Activated naive CD4-positive, alpha-beta T cell treated with anti-CD3 and anti-CD28 coated beads for 36 hours (primary cell): Measurements from ENCODE around the gene ARNT2. TPM values are rescaled to one million over a fixed set of nuclear protein-coding genes. Genes with fewer than 3 reads are reported as not detected.
"Not testable (repeated sequence)": the region's sequence is repeated elsewhere in the genome, so short reads cannot be mapped to it uniquely, and the experiment has no call there.

Experiments used
- CTCF ChIA-PET: fragments of 350-600 bp; sonication (Branson Sonifier 250); formaldehyde crosslinking; loops from one replicate; lab custom pipeline; 2021; ENCODE audit warnings: antibody characterized with exemption; lab: Charles Lee
- DNase-seq: peaks from one replicate; pipeline ENCODE4 v3.0.0-alpha.2; 2020
- H3K27ac Mint-ChIP-seq: one replicate; pipeline ENCODE4 v1.8.0; 2021; ENCODE audit warnings: mild to moderate bottlenecking, mixed read lengths
- H3K27me3 Mint-ChIP-seq: one replicate; pipeline ENCODE4 v1.8.0; 2021; ENCODE audit warnings: low read depth, mixed read lengths
- H3K36me3 Mint-ChIP-seq: one replicate; pipeline ENCODE4 v1.8.0; 2021; ENCODE audit warnings: low read depth, mixed read lengths
- H3K4me1 Mint-ChIP-seq: one replicate; pipeline ENCODE4 v1.8.0; 2021; ENCODE audit warnings: low read depth, mixed read lengths
- H3K4me3 Mint-ChIP-seq: one replicate; pipeline ENCODE4 v1.8.0; 2021; ENCODE audit warnings: mild to moderate bottlenecking, moderate library complexity, mixed read lengths
- H3K9me3 Mint-ChIP-seq: one replicate; pipeline ENCODE4 v1.8.0; 2021; ENCODE audit warnings: mixed read lengths
- intact Hi-C: fragments of 100-400 bp; cut with micrococcal nuclease; formaldehyde crosslinking; loops from one replicate; pipeline ENCODE4 v1.15.1; 2023
- total RNA-seq, 2 experiments: library from RNA; stranded (reverse); gene quantifications; one replicate each; pipeline ENCODE4 v1.2.3, GENCODE V29; 2021

Gene ARNT2
- total RNA-seq, 2 experiments from 2014 or later = 0.14 TPM; not detected in 1

DNA sequence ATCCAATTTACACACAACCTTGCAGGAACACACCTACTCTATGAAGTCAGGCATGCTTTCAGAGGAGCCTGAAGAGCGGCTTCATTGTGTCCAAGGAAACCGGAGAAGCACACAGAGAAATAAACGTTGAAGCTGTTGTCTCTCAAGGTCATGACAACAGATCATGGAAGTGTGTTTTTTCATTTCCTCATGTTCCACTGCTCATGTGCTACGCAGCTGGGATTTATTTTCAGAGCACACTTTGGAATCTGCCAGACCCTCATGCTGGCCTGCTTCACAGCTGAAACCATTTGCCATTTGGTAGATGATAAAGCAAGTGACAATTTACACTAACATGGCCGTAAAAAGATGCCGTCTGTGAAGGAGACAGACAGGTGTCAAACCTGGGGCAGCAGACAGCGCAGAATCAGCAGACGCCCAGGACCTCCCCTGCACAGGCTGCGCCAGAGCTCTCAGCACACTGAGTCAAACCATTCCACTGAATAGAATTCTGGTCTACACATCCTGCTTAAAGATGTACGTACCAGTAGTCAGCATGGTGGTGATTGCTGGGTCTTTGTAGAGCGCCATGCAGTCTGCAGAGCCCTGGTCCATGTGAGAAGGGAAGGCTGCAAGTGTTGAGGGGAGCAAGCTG lies 99.3 kb downstream of the ARNT2 start:
- intact Hi-C loops = no loop called here
- CTCF ChIA-PET = no interaction called here
- Mint-ChIP-seq H3K4me3 (no peak overlapping the region), H3K9me3 (no peaks in the 10 kb centered on the region), H3K36me3 (no peaks in the 10 kb centered on the region), H3K4me1 (no peaks in the 10 kb centered on the region), H3K27ac (no peak overlapping the region), H3K27me3 (peaks cover 3% of the 10 kb centered on the region)
- no peak for DNase-seq

DNA sequence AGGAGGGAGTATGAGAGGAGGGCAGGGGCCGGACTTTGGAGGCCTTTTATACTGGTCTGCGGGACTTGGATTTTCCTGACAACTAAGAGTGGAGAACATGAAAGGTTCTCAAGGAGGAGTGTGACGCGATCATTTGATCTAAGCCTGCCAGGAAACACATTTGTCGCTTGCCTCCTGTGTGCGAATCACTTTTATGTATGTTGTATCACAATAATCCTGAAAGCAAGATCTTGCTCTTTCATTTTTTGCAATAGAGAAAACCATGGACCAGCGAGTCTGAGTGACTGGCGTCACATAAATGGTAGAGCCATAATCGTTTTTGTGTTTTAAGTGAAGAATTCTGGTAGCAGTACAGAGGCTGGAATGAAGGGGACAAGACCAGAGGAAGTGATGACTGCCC lies 100.7 kb downstream of the ARNT2 start:
- DNase-seq = no peak
- Mint-ChIP-seq H3K27me3 (peaks cover 3% of the 10 kb centered on the region), H3K9me3 (no peaks in the 10 kb centered on the region), H3K36me3 (no peaks in the 10 kb centered on the region), H3K4me1 (peaks cover 6% of the 10 kb centered on the region), H3K4me3 (no peak overlapping the region), H3K27ac (no peak overlapping the region)
- CTCF ChIA-PET = no interaction called here
- intact Hi-C loops = no loop called here

DNA sequence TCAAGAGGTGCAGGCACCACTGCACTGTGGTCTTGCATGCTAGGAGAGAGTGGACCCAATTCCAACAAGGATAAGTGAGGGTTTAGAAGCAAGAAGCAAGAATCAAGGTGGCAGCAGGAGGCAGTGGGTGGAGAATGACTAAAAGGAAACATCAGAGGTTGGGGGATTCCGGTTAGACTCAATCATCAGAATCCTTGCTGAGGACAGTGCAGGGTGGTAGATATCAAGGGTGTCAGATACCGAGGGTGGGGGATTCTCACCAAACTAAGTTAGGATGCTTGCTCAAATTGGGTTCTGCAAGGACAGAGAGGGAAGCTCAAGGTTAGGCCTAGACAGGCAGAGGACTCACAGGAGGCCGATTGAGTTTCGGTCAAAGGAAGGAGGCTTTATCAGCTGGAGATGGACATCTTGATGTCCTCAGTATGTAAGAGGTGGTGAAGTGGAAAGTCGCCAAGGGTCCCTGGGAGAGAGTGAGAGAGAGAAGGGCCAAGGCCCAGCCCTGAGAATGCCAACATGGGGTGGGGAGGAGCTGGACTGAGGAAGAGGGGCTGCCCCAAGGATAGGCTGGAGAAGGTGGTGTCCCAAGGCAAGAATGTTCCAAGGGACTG lies 102.2 kb downstream of the ARNT2 start:
- CTCF ChIA-PET = no interaction called here
- Mint-ChIP-seq H3K27me3 (peaks cover 3% of the 10 kb centered on the region), H3K9me3 (no peaks in the 10 kb centered on the region), H3K36me3 (no peaks in the 10 kb centered on the region), H3K4me1 (peaks cover 7% of the 10 kb centered on the region), H3K27ac (no peak overlapping the region), H3K4me3 (no peak overlapping the region)
- intact Hi-C loops = no loop called here
- DNase-seq = no peak

DNA sequence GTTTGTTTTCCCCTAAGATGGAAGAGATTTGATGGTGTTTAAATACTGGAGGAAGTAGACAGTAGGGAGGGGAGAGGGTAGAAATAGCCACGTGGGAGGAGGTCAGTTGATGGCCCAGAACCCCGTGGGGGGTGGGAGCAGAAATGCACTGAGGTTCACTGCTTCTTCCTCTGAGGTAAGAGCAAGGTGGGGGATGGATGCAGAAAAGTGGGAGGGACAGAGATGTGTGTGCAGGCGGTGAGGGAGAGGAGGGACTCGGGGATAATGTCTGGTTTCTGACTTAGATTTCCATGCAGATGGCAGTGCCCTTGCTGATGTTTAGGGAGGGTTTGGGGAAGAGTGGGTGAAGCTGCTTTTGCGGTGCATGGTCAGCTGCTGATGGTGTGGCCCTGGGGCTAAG lies 102.9 kb downstream of the ARNT2 start:
- no peaks in the 10 kb centered on the region for H3K36me3 Mint-ChIP-seq
- H3K4me3 Mint-ChIP-seq = no peak overlapping the region
- H3K9me3 Mint-ChIP-seq = no peaks in the 10 kb centered on the region
- H3K27ac Mint-ChIP-seq = no peak overlapping the region
- H3K27me3 Mint-ChIP-seq = peaks cover 3% of the 10 kb centered on the region
- intact Hi-C loops = no loop called here
- no peak for DNase-seq
- CTCF ChIA-PET = no interaction called here
- peaks cover 7% of the 10 kb centered on the region for H3K4me1 Mint-ChIP-seq

DNA sequence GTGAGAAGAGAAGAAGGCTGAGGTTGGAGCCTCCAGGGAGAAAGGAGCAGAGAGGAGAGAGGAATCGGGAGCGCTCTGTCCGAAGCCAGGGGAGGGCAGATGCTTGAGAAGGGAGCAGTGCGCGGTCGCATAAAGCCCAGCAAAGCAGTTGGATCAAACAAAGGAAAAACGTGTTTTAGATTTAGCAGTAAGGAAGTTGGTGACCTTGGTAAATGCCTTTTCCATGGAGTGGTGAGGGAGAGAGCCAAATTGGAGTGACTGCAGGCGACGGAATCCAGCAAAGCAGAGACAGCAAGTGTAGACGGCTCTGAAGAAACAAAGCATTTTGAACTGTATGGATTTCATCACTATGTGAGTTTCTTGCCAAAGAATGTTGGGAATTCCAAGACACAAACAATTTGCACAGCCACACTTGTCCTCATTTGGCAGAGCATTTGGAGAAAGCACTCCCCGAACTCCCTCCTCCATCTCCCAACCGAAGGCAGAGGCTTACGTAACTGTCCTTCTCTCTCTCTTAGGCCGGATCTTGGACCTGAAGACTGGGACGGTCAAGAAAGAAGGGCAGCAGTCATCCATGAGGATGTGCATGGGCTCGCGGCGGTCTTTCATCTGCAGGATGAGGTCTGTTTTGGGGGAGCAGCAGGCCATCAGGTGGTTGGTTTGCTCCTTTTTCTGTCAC lies 103.6 kb downstream of the ARNT2 start:
- intact Hi-C loops = no loop called here
- CTCF ChIA-PET = no interaction called here
- no peak overlapping the region for H3K4me3 Mint-ChIP-seq
- DNase-seq = no peak
- H3K9me3 Mint-ChIP-seq = no peaks in the 10 kb centered on the region
- H3K4me1 Mint-ChIP-seq = peaks cover 7% of the 10 kb centered on the region
- no peaks in the 10 kb centered on the region for H3K27me3 Mint-ChIP-seq
- H3K36me3 Mint-ChIP-seq = no peaks in the 10 kb centered on the region
- H3K27ac Mint-ChIP-seq = no peak overlapping the region

DNA sequence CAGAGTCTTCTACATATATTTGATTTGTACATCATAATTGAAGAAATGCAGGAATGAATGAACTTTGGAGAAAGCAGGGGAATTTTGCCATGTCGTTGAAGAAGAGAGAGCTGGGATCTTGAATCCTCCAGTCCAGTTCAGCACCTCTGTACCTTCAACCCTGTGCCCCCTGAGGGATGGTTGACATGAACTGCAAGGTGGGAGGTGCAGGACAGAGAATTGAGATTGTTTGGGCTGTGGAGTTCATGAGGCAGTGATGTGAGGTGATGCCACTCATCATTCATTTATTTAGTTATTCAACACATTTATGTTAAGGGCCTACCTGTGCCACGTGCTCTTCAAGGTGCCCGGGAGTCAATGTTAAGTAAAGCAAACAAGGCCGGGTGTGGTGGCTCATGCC lies 104.6 kb downstream of the ARNT2 start:
- H3K36me3 Mint-ChIP-seq = no peaks in the 10 kb centered on the region
- intact Hi-C loops = no loop called here
- CTCF ChIA-PET = no interaction called here
- H3K4me3 Mint-ChIP-seq = no peak overlapping the region
- H3K27ac Mint-ChIP-seq = no peak overlapping the region
- H3K9me3 Mint-ChIP-seq = no peaks in the 10 kb centered on the region
- no peak for DNase-seq
- no peaks in the 10 kb centered on the region for H3K27me3 Mint-ChIP-seq
- peaks cover 7% of the 10 kb centered on the region for H3K4me1 Mint-ChIP-seq

DNA sequence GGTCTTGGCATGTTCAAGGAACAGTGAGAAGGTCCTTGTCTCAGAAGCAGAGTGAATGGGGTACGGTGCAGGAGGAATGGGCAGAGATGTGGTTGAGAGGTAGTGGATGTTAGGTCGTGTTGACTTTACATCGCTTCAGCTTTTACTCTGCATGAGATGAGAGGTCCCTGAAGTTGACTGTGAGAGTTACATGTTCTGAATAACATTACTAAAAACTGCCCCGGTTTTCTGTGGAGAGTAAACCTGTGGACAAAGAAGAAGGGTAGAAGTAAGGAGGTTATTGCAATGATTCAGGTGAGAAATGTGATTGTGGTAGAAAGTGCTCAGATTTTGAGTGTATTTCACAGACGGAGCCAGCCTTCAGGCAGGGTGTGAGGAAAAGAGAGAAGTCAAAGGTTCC lies 105.6 kb downstream of the ARNT2 start:
- H3K36me3 Mint-ChIP-seq = no peaks in the 10 kb centered on the region
- DNase-seq = no peak
- no peaks in the 10 kb centered on the region for H3K9me3 Mint-ChIP-seq
- CTCF ChIA-PET = no interaction called here
- H3K27ac Mint-ChIP-seq = peak overlapping the region; percentile 6
- H3K4me3 Mint-ChIP-seq = no peak overlapping the region
- intact Hi-C loops = loop anchor here (5.0 kb wide), 1 partner anchor 52 kb away; no protein-coding TSS in a partner anchor
- no peaks in the 10 kb centered on the region for H3K27me3 Mint-ChIP-seq
- peaks cover 7% of the 10 kb centered on the region for H3K4me1 Mint-ChIP-seq

DNA sequence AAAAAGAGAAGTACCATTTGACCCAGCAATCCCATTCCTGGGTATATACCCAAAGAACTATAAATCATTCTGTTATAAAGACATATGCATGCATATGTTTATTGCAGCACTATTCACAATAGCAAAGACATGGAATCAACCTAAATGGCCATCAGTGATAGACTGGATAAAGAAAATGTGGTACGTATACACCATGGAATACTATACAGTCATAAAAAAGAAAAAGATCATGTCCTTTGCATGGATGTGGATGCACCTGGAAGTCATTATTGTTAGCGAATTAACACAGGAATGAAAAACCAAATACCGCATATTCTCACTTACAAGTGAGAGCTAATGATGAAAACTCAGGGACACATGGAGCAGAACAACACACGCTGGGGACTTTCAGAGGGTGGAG lies 106.8 kb downstream of the ARNT2 start:
- H3K4me3 Mint-ChIP-seq, H3K36me3 Mint-ChIP-seq: not testable (repeated sequence)
- CTCF ChIA-PET = interaction anchor here (0.6 kb wide), 1 partner anchor 21 kb away, joined by 3 read pairs; no protein-coding TSS in a partner anchor

DNA sequence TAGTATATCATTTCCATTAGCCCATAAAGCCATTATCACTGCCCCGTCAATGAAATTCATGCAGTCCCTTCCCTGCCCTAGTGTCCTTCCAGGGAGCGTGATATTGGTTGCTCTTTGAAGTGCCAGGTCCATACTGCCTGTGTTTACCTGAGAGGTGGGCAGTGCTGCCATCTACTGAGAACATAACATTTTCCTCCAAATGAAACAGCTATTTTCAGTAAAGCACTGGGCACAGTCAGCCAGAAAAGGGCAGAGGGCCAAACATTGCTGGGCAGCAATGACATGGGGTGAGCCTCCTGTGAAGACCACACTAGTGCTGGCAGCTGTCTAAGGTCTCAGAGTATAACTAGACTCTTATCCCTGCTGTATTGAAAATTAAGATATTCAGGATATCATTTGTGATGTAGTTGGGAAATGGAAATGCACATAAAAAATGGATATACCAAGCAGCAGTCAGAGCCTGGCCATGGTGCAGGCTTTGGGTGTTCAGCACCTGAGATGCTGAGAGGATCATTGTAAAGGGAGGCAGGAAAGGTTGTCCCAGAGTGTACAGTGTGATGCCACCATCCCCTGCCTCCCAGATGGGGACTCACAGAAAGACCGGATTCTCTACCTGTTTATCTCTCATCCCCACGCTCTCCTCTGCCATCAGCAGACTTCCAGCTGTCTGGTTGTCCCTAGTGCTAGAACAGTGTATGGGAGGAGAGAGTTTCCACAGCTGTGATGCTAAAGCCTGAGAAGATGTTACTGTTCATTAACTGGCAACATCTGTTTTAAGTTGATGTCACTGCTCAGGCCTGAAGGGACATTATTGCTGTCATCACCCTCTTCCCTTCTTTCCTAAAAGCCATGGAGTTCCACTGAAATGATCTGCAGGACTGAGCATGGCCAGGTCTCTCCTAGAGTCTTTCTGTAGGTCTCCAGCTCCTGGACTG lies 108.8 kb downstream of the ARNT2 start:
- DNase-seq = no peak
- CTCF ChIA-PET = interaction anchor here (1.0 kb wide), 1 partner anchor 59 kb away, joined by 3 read pairs; no protein-coding TSS in a partner anchor
- Mint-ChIP-seq H3K4me1 (peaks cover 7% of the 10 kb centered on the region), H3K4me3 (no peak overlapping the region), H3K27me3 (no peaks in the 10 kb centered on the region), H3K36me3 (no peaks in the 10 kb centered on the region), H3K9me3 (peaks cover 4% of the 10 kb centered on the region), H3K27ac (no peak overlapping the region)
- intact Hi-C loops = loop anchor here (5.0 kb wide), 1 partner anchor 56 kb away; no protein-coding TSS in a partner anchor

More for the DNA sequence above, 106.8 kb downstream of the ARNT2 start:
- intact Hi-C loops = loop anchor here (5.0 kb wide), 1 partner anchor 54 kb away; no protein-coding TSS in a partner anchor
- not testable (repeated sequence) for H3K9me3 Mint-ChIP-seq, H3K27ac Mint-ChIP-seq, H3K27me3 Mint-ChIP-seq, H3K4me1 Mint-ChIP-seq, DNase-seq

DNA sequence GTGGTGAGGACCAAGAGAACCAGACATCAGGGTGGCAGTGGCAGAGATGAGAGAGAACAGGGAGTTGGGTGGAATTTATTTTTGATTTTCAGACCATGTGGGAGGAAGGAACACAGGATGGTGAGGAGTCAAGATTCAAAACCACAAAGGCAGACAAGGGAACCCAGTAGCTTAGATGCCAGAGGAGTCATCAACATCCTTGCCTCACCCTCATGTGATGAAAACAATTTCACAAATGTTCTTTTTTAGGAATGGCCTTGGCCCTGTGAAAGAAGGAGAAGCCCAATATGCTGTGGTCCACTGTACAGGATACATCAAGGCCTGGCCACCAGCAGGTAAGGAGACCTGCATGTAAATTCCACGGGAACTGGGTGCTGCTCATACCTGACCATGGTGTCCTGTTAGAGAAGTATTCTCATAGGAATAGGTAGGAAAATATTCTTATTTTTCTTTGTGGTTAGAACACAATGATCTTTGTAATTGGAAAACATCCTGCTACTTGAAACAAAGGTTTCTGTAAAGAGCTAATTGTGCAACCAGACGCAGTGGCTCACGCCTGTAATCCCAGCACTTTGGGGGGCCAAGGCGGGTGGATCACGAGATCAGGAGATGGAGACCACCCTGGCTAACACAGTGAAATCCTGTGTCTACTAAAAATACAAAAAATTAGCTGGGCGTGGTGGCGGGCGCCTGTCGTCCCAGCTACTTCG lies 110.0 kb downstream of the ARNT2 start:
- Mint-ChIP-seq H3K9me3 (peaks cover 4% of the 10 kb centered on the region), H3K4me3 (no peak overlapping the region), H3K27me3 (no peaks in the 10 kb centered on the region), H3K4me1 (peaks cover 7% of the 10 kb centered on the region), H3K36me3 (no peaks in the 10 kb centered on the region), H3K27ac (no peak overlapping the region)
- CTCF ChIA-PET = interaction anchor here (1.0 kb wide), 1 partner anchor 60 kb away, joined by 3 read pairs; no protein-coding TSS in a partner anchor
- no peak for DNase-seq
- intact Hi-C loops = loop anchor here (5.0 kb wide), 1 partner anchor 57 kb away; no protein-coding TSS in a partner anchor

DNA sequence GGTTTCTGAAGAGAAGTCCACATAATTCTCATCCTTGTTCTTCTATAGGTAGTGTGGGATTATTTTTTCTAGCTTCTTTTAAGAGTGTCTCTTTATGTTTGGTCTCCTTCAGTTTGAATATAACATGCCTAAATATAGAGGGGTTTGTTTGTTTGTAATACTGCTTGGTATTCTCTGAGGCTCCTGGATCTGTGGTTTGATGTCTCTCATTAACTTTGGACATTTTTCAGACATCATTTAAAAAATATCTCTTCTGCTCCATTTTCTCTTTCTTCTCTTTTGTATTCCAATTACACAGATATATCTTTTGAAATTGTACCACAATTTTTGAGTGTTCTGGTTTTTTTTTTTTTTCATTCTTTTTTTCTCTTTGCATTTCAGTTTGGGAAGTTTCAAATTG lies 113.1 kb downstream of the ARNT2 start:
- H3K4me1 Mint-ChIP-seq = no peaks in the 10 kb centered on the region
- CTCF ChIA-PET = no interaction called here
- no peaks in the 10 kb centered on the region for H3K27me3 Mint-ChIP-seq
- H3K36me3 Mint-ChIP-seq = no peaks in the 10 kb centered on the region
- no peak overlapping the region for H3K27ac Mint-ChIP-seq
- no peak for DNase-seq
- intact Hi-C loops = no loop called here
- peaks cover 4% of the 10 kb centered on the region for H3K9me3 Mint-ChIP-seq
- H3K4me3 Mint-ChIP-seq = no peak overlapping the region
